DOHH2 (cell line): ENCODE results near the gene TMPRSS13.

Source experiments
- H3F3A ChIP-seq: fragments of 200-600 bp; sonication (generic), shearing (Covaris generic); 2 replicates; pipeline ENCODE4 v1.6.0; 2016; ENCODE audit warnings: antibody characterized with exemption, mild to moderate bottlenecking; ENCODE audit not compliant: control insufficient read depth, insufficient read depth
- H3K27ac ChIP-seq: fragments of 200-600 bp; sonication (generic); 2 replicates; pipeline ENCODE4 v1.5.1; 2014; ENCODE audit warnings: low read depth, mild to moderate bottlenecking, low read length, moderate library complexity
- H3K27me3 ChIP-seq: fragments of 200-600 bp; sonication (generic); 2 replicates; pipeline ENCODE4 v1.6.1; 2014; ENCODE audit warnings: mild to moderate bottlenecking, low read length, mixed read lengths; ENCODE audit not compliant: control insufficient read depth
- H3K36me3 ChIP-seq: fragments of 200-600 bp; sonication (generic); 2 replicates; pipeline ENCODE4 v1.6.1; 2014; ENCODE audit warnings: mild to moderate bottlenecking, low read length, moderate library complexity, mixed read lengths; ENCODE audit not compliant: control insufficient read depth
- H3K4me1 ChIP-seq: fragments of 200-600 bp; sonication (generic); 2 replicates; pipeline ENCODE4 v1.6.1; 2014; ENCODE audit warnings: mild to moderate bottlenecking, low read length, mixed read lengths; ENCODE audit not compliant: control insufficient read depth
- H3K4me2 ChIP-seq: fragments of 200-600 bp; sonication (generic); 2 replicates; pipeline ENCODE4 v1.6.0; 2014; ENCODE audit warnings: mild to moderate bottlenecking, low read length, moderate library complexity
- H3K4me3 ChIP-seq: fragments of 200-600 bp; sonication (generic); 2 replicates; pipeline ENCODE4 v1.5.1; 2014; ENCODE audit warnings: mild to moderate bottlenecking, low read length, mixed read lengths
- H3K79me2 ChIP-seq: fragments of 200-600 bp; sonication (generic); 2 replicates; pipeline ENCODE4 v1.6.1; 2014; ENCODE audit warnings: mild to moderate bottlenecking, low read length, mixed read lengths; ENCODE audit not compliant: control insufficient read depth
- H3K9me2 ChIP-seq: fragments of 200-600 bp; sonication (generic); replicated peaks from 2 replicates; pipeline ENCODE4 v1.6.1; 2014; ENCODE audit warnings: mild to moderate bottlenecking, low read length, mixed read lengths; ENCODE audit not compliant: control insufficient read depth
- H3K9me3 ChIP-seq: fragments of 200-600 bp; sonication (generic); 2 replicates; pipeline ENCODE4 v1.6.1; 2014; ENCODE audit warnings: antibody characterized with exemption, low read length, mixed read lengths; ENCODE audit not compliant: control insufficient read depth, insufficient read depth
- H4K20me1 ChIP-seq: fragments of 200-600 bp; sonication (generic); 2 replicates; pipeline ENCODE4 v1.6.0; 2014; ENCODE audit warnings: low read depth, mild to moderate bottlenecking, antibody characterized with exemption, low read length, moderate library complexity; ENCODE audit not compliant: control insufficient read depth, insufficient read depth
- CTCF ChIP-seq: fragments of 200-600 bp; sonication (generic); IDR thresholded peaks from one replicate; pipeline ENCODE4 v1.5.1; 2014; ENCODE audit warnings: antibody characterized with exemption, mild to moderate bottlenecking, low read depth, low read length; ENCODE audit not compliant: poor library complexity, severe bottlenecking
- EZH2phosphoT487 ChIP-seq: fragments of 200-600 bp; sonication (generic); IDR thresholded peaks from 2 replicates; pipeline ENCODE4 v1.6.1; 2017; ENCODE audit warnings: borderline replicate concordance, mild to moderate bottlenecking, antibody characterized with exemption, low read length, moderate library complexity, mixed read lengths

The TMPRSS13 gene

GRCh38 chr11:117936973-117937372 is 7.8 kb upstream of the TMPRSS13 start:
- H3K4me3 ChIP-seq: peak overlapping the region; percentile 39
- TF ChIP-seq CTCF (no peak), EZH2phosphoT487 (no peak)
- H3K27me3 ChIP-seq: no peaks in the 10 kb centered on the region
- peaks cover 54% of the 10 kb centered on the region for H3K4me1 ChIP-seq
- H3F3A ChIP-seq: peaks cover 7% of the 10 kb centered on the region; the same call in 1 of the 2 replicates
- peak overlapping the region; percentile 62 for H3K4me2 ChIP-seq
- no peaks in the 10 kb centered on the region for H4K20me1 ChIP-seq
- H3K36me3 ChIP-seq: no peaks in the 10 kb centered on the region
- H3K27ac ChIP-seq: peak overlapping the region; percentile 66
- H3K9me3 ChIP-seq: no peaks in the 10 kb centered on the region
- H3K9me2 ChIP-seq: no peaks in the 10 kb centered on the region
- no peaks in the 10 kb centered on the region for H3K79me2 ChIP-seq

GRCh38 chr11:117934526-117935307 is 5.5 kb upstream of the TMPRSS13 start:
- peaks cover 73% of the 10 kb centered on the region for H3K4me1 ChIP-seq
- no peak overlapping the region for H3K27ac ChIP-seq
- H3K27me3 ChIP-seq: no peaks in the 10 kb centered on the region
- H3K4me3 ChIP-seq: no peak overlapping the region
- no peaks in the 10 kb centered on the region for H4K20me1 ChIP-seq
- no peaks in the 10 kb centered on the region for H3K9me2 ChIP-seq
- H3F3A ChIP-seq: peaks cover 7% of the 10 kb centered on the region; the same call in 1 of the 2 replicates
- no peaks in the 10 kb centered on the region for H3K79me2 ChIP-seq
- H3K9me3 ChIP-seq: no peaks in the 10 kb centered on the region
- H3K4me2 ChIP-seq: peak overlapping the region; percentile 20
- TF ChIP-seq CTCF: no peak
- no peak for TF ChIP-seq EZH2phosphoT487
- no peaks in the 10 kb centered on the region for H3K36me3 ChIP-seq

GRCh38 chr11:117933930-117934329 is 4.7 kb upstream of the TMPRSS13 start:
- Histone ChIP-seq H3K27ac (no peak overlapping the region), H3K9me3 (no peaks in the 10 kb centered on the region), H3K27me3 (no peaks in the 10 kb centered on the region), H3K36me3 (no peaks in the 10 kb centered on the region), H3K4me3 (no peak overlapping the region), H3K4me1 (peaks cover 73% of the 10 kb centered on the region), H3F3A (peaks cover 7% of the 10 kb centered on the region; the same call in 1 of the 2 replicates), H3K9me2 (no peaks in the 10 kb centered on the region), H4K20me1 (no peaks in the 10 kb centered on the region), H3K4me2 (no peak overlapping the region), H3K79me2 (no peaks in the 10 kb centered on the region)
- TF ChIP-seq CTCF (no peak), EZH2phosphoT487 (no peak)
